GM12865 (cell line): ENCODE measurements around the gene DUS3L.

ENCODE experiments used
- DNase-seq: peaks from one replicate; pipeline ENCODE4 v3.0.0; 2010; ENCODE audit warnings: low read depth
- H3K4me3 ChIP-seq: 2 replicates; pipeline ENCODE4 v1.5.1; 2011; ENCODE audit warnings: mild to moderate bottlenecking, low read depth, low read length, control low read depth
- CTCF ChIP-seq: IDR thresholded peaks from 2 replicates; pipeline ENCODE4 v1.5.1; 2011; ENCODE audit warnings: low read length, control low read depth, low read depth, inconsistent platforms; ENCODE audit not compliant: insufficient read depth; ENCODE audit errors: missing control alignments

Gene DUS3L

GRCh38 chr19:5826531-5827341, 35.8 kb upstream of the DUS3L start:
- no peak for TF ChIP-seq CTCF
- peak; percentile 59 for DNase-seq
- H3K4me3 ChIP-seq, result no peak overlapping the region; the same call in 1 of the 2 replicates

- no peak overlapping the region for H3K4me3 ChIP-seq
- TF ChIP-seq CTCF, result no peak
- DNase-seq, result no peak
Measured at GRCh38 chr19:5825178-5825577, 34.2 kb upstream of the DUS3L start.

- TF ChIP-seq CTCF, result no peak
- no peak overlapping the region for H3K4me3 ChIP-seq
- no peak for DNase-seq
Measured at GRCh38 chr19:5824751-5825150, 33.8 kb upstream of the DUS3L start.

GRCh38 chr19:5823579-5824281, 32.8 kb upstream of the DUS3L start:
- H3K4me3 ChIP-seq, result no peak overlapping the region
- DNase-seq, result no peak
- peak; percentile 1 for TF ChIP-seq CTCF

GRCh38 chr19:5822181-5822844, 31.4 kb upstream of the DUS3L start:
- TF ChIP-seq CTCF, result no peak
- no peak overlapping the region for H3K4me3 ChIP-seq
- DNase-seq, result no peak

GRCh38 chr19:5821521-5822180, 30.7 kb upstream of the DUS3L start:
- no peak for DNase-seq
- H3K4me3 ChIP-seq, result no peak overlapping the region
- TF ChIP-seq CTCF, result no peak
